ENCODE results near the gene HOXA11.

HOXA11 gene

GRCh38 chr7:27205325-27206280, 20.6 kb upstream of the HOXA11 start:
- no peak for DNase-seq (ENCODE audit: low spot score)

DNA sequence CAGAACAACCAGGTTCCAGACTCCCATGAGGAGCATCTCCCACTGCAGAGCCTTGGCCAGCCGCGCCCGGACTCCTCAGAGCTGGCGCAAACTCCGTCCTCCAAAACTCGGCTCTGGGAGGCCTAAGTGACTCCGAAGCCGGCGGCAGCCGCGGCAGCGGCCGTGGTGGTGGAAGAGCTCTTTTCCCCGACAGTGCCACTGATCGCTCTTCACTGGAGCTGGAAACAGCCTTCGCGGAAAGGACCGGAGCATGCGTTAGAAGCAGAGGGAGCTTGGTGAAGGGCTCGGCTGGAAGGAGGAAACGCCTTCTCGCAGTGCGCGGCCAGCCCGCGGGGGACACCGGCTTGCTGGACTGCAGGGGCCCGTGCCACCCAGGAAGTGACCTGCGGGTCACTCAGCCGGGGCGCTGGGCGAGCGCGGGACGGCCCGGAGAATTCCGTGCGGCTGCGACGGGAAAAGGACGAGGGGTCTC, 19.9 kb upstream of the HOXA11 start:
- DNase-seq (ENCODE audit: low spot score), result no peak

DNA sequence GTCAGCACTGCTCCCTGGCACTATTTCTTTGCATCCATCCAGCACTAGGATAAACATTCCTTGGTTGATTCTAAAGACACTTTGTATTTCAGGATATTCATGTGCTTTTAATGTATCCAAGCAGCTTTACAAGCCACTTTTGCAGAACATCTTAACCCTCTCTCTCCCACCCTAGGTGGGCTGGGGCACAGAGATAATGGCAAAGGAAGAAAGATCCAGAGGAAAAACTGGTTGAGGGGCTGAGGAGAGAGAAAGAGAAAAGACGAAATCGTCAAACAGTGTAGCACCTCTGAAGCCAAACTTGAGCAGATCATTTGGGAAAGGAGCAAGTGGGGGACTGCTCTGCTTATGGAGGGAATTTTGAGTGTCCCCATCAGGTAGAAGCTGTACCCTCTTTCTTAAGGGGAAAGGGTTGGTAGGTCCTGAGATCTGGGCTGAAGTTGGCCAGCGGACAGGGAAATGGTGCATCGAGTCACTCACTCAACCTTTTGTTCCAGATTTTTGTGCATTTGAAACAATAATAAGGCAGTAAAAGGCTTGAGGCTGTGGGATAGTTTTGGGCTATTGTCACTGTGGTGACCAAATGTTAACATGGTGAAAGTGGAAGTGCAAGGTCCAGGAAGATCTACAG, 19.0 kb upstream of the HOXA11 start:
- DNase-seq (ENCODE audit: low spot score), result no peak

DNA sequence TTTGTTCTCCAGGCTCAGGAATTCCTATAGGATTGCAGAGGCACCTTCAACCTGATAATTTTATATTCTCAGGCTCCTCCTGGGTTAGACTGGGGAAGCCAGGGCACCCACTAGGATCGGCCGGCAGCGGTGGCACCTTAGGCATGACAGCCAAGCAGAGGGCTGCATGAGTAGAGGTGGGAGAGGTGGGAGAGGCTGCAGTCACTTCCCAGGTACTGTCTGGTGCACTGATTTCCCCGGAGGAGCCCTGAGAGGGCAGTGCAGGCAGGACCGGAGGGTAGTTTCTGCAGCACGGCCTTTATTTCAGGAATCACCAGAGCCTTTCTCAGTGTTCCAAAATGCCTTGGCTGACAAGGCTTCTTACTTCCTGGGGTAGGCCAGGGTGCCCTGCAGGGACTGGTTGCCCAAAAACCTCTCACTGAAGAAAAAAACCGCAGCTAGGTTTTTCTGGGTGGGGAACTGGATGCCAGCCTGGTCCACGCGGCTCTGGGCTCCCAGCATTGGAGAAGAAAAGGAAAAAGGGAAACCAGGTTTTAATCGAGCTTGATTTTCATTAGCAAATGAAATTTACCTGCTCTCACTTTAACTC, 18.4 kb upstream of the HOXA11 start:
- no peak for DNase-seq (ENCODE audit: low spot score)

- DNase-seq (ENCODE audit: low spot score), result no peak
Measured at GRCh38 chr7:27202862-27203134, 17.8 kb upstream of the HOXA11 start.

- DNase-seq (ENCODE audit: low spot score), result no peak
Measured at GRCh38 chr7:27202018-27202861, 17.2 kb upstream of the HOXA11 start.

GRCh38 chr7:27201580-27202017, 16.6 kb upstream of the HOXA11 start:
- DNase-seq (ENCODE audit: low spot score), result no peak

- DNase-seq (ENCODE audit: low spot score), result no peak
Measured at GRCh38 chr7:27200761-27201579, 15.9 kb upstream of the HOXA11 start.

DNA sequence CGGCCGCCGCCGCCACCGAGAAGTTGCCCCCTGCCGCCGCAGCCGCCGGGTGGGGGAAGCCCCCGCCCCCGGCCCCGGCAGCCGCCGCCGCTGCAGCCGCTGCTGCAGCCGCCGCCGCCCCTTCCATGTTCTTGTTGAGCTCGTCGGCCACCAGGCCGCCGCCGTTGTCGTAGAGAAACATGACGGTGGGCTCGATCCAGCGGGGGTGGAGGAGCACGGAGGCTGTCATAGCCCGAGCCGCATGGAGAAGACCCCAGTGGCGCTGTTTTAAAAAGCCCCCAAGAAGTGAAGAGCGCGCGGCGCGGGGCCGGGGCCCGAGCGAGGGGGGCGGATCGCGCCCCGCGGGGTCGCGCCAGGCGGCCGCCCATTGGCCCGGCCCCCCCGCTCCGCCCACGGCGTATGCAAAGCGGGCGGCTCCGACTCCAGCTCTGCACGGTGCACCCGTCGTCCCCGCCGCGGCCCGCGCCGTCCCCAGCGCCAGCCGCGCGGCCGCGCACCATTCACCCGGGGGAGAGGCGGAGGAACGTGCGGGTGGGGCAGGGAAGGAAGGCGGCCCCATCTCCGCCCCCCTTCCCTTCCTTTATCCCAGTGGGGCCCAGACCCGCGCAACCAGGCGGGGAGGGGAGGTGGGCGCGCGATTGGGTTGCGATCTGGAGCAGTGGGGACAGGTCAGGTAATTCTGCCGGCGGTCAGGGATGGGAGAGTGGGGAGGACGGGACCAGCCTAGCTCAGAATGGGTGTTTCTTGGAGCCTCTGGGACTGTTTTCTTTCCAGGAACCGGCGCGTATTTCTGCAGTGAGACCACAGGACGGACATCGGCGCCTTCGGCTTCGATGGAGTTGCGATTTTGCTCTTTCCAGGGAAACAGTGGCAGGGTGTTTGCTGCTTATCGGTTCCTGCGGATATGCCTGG, 15.1 kb upstream of the HOXA11 start, which contains the start of gene HOXA13:
TSS of gene HOXA13 (minus strand) at position 243 of the 912 bp plus-strand sequence. CDS start at position 229, 14 bp downstream.
- no peak for DNase-seq (ENCODE audit: low spot score)

GRCh38 chr7:27198871-27199801, 14.1 kb upstream of the HOXA11 start:
- DNase-seq (ENCODE audit: low spot score), result no peak

- no peak for DNase-seq (ENCODE audit: low spot score)
Measured at GRCh38 chr7:27198138-27198841, 13.3 kb upstream of the HOXA11 start.

- DNase-seq (ENCODE audit: low spot score), result no peak
Measured at GRCh38 chr7:27197137-27198042, 12.4 kb upstream of the HOXA11 start.

- DNase-seq (ENCODE audit: low spot score), result peak; percentile 68
Measured at GRCh38 chr7:27196287-27196767, 11.3 kb upstream of the HOXA11 start.

DNA sequence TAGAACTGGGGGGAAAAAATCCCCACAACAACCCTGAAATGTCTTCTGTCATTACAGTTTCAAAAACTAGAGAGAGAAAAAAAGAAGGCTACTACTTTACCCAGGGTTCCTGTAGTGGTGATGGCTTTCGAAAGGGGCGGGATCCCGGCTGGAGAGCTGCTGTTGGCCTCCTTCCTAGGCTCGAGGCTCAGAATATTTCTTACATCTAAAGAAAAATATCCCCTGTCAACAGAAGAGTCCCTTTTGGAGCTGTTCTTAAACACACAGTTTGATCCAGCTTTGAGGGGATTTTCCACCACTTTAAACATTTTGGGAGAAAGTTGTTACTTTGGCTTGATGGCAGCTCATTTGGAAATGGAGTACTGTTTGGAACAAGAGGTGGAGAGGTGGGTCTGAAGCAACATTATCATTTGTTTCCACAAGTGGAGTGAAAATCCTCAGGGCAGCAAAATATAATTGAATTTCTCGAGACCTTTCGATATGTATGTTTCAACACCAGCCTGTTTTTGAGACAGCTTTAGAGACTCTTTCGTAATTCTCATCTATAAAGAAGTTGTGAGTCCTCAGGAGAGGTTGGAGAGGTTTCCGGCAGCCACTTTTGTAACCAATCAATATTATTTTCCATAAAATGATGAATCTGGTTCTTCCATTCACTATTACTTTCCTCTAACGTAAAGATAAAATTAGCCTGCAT, 9.8 kb upstream of the HOXA11 start:
- DNase-seq (ENCODE audit: low spot score), result no peak

DNA sequence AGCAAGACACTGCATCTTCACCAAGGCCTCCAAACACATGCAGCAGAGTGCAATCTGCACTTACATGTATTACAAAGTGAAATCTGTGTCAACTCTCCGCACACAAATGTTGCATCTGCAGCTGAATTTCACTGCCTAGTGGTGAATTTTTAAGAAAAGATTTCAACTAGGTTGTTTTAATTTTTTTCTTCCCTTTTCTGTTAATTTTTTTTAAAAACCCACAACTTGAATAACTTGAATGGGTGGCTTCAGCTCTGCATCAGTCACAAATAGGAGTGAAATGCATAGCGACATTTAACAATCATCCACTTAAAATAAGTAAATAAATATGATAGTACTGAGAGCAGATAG, 8.9 kb upstream of the HOXA11 start:
- DNase-seq (ENCODE audit: low spot score), result no peak

DNA sequence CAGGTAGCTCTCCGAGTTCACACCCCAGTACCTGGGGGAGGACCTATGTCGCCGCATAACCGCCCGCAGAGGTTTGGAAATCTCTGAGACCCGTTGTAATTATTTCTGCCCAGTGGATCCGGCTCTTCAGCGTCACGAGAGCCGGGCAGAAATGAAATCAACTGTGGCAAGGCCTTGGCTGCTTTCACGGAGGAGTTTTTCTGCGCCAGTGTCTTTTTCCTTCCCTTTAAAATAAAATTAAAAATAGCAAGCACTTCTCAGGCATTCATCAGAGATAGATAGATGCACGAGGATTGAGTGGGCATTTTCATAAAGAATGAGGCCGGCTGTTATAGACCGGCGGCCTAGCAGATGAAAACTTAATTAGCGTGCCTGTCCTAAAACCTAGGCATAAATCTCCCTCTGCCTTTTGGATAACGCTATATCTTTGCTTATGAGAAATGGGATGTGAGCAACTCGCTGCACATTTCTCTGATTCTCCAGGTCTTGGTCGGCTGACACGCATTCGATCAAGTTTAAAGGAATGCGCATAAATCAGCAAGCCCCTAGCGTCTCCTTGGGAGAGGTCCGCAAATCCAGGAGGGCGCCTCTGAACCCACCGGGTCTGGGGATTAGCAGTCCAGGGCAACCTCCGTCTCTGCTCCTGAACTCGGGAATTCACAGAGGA, 8.4 kb upstream of the HOXA11 start:
- DNase-seq (ENCODE audit: low spot score), result no peak
